Measurements from ENCODE around the gene HAVCR2.
"Not testable (repeated sequence)": the region's sequence is repeated elsewhere in the genome, so short reads cannot be mapped to it uniquely, and the experiment has no call there.

Gene HAVCR2

DNA sequence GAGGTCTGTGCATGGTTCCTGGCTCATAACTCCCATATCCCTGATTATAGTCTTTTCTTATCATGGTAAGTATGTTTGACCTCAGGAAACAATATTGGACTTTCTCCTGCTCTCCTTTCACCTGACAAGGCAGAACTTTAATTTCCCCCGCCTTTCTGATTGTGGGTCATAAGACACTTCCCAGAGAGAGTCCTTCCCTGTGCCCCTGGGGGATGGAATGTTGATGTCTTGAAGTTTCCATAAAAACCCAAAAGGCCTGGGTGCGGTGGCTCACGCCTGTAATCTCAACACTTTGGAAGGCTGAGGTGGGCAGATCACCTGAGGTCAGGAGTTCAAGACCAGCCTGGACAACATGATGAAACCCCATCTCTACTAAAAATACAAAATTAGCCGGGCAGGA, 61.8 kb downstream of the HAVCR2 start:
- CTCF ChIA-PET, result interaction anchor here (0.6 kb wide), 1 partner anchor 671 kb away, joined by 4 read pairs; no protein-coding TSS in a partner anchor
- POLR2A ChIA-PET; DNase-seq; H3K4me1 ChIP-seq (ENCODE audit: control extremely low read depth in 1 of 4, control insufficient read depth in 4 of 4, insufficient read depth in 4 of 4, low read length in 3 of 4); H3K9me3 ChIP-seq (ENCODE audit: control extremely low read depth in 1 of 5, control insufficient read depth in 4 of 5, insufficient read depth in 2 of 5, low read depth in 1 of 5, low read length in 4 of 5); H3K27me3 ChIP-seq (replicated peaks in 2 of 5; ENCODE audit: control insufficient read depth in 4 of 5, insufficient read depth in 5 of 5, low read length in 4 of 5); H3K4me3 ChIP-seq (ENCODE audit: control insufficient read depth in 1 of 7, extremely low read depth in 1 of 7, insufficient read depth in 4 of 7, low read depth in 2 of 7, low read length in 6 of 7); H3K36me3 ChIP-seq (ENCODE audit: control insufficient read depth in 4 of 4, insufficient read depth in 4 of 4, low read length in 3 of 4); H3K27ac ChIP-seq (ENCODE audit: insufficient read depth in 1 of 2, low read depth in 1 of 2, low read length in 2 of 2, poor library complexity in 1 of 2, severe bottlenecking in 2 of 2): not testable (repeated sequence)
- WGBS (ENCODE audit: insufficient coverage), result no CpG with 5 or more reads among the region's 4 CpGs

DNA sequence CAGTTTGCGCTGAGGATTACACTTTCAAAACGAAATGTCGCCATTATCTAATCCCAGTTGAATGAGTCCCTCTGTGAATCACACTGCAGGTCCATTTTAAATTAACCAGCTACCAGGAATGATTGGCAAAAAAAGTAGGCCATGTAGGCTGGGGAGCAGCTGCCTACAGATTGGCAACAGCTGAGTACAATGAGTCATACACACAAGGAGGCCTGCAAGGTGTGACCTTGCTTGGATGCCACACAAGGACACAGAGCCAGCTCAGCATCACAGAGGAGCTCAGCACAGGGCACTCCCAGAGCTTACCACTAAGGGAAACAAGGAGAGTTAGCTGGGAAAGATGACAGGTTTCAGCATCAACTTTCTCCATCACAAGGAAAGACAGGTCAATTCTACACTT, 62.8 kb downstream of the HAVCR2 start:
- no peaks in the 10 kb centered on the region for H3K9me3 ChIP-seq (ENCODE audit: control extremely low read depth in 1 of 5, control insufficient read depth in 4 of 5, insufficient read depth in 2 of 5, low read depth in 1 of 5, low read length in 4 of 5)
- ChIA-PET CTCF (no interaction called here), POLR2A (no interaction called here)

DNA sequence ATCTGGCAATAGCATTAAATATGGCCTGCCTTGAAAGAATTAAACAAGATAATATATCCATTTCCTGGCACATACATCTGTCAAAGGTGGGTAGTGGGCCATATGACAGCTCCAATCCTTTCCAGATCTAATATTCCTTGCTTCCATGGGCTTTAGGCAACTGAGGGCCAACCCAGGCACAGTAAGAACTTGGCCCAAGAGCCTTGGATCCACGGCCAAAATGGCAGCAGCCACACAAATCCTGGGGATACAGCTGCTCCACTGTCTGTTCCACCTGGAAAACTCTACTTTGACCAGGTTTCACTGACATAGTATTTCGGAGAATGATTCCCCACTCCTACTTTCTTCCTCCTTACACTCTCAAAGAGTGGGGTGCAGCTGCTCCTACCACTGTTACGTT, 63.2 kb downstream of the HAVCR2 start:
- no peak for DNase-seq
- no peaks in the 10 kb centered on the region for H3K9me3 ChIP-seq (ENCODE audit: control extremely low read depth in 1 of 5, control insufficient read depth in 4 of 5, insufficient read depth in 2 of 5, low read depth in 1 of 5, low read length in 4 of 5)
- H3K27me3 ChIP-seq (replicated peaks in 2 of 5; ENCODE audit: control insufficient read depth in 4 of 5, insufficient read depth in 5 of 5, low read length in 4 of 5), result no peaks in the 10 kb centered on the region
- H3K36me3 ChIP-seq (ENCODE audit: control insufficient read depth in 4 of 4, insufficient read depth in 4 of 4, low read length in 3 of 4), result no peaks in the 10 kb centered on the region
- no peak overlapping the region for H3K4me3 ChIP-seq (ENCODE audit: control insufficient read depth in 1 of 7, extremely low read depth in 1 of 7, insufficient read depth in 4 of 7, low read depth in 2 of 7, low read length in 6 of 7)
- ChIA-PET CTCF (no interaction called here), POLR2A (no interaction called here)
- WGBS (ENCODE audit: insufficient coverage), result 100% methylated on average over 2 of the region's 3 CpGs
- H3K4me1 ChIP-seq (ENCODE audit: control extremely low read depth in 1 of 4, control insufficient read depth in 4 of 4, insufficient read depth in 4 of 4, low read length in 3 of 4), result no peaks in the 10 kb centered on the region
- H3K27ac ChIP-seq (ENCODE audit: insufficient read depth in 1 of 2, low read depth in 1 of 2, low read length in 2 of 2, poor library complexity in 1 of 2, severe bottlenecking in 2 of 2), result no peak overlapping the region

More for the DNA sequence above, 62.8 kb downstream of the HAVCR2 start:
- Histone ChIP-seq H3K4me3 (ENCODE audit: control insufficient read depth in 1 of 7, extremely low read depth in 1 of 7, insufficient read depth in 4 of 7, low read depth in 2 of 7, low read length in 6 of 7) (no peak overlapping the region), H3K27me3 (replicated peaks in 2 of 5; ENCODE audit: control insufficient read depth in 4 of 5, insufficient read depth in 5 of 5, low read length in 4 of 5) (no peaks in the 10 kb centered on the region), H3K36me3 (ENCODE audit: control insufficient read depth in 4 of 4, insufficient read depth in 4 of 4, low read length in 3 of 4) (no peaks in the 10 kb centered on the region), H3K27ac (ENCODE audit: insufficient read depth in 1 of 2, low read depth in 1 of 2, low read length in 2 of 2, poor library complexity in 1 of 2, severe bottlenecking in 2 of 2) (no peak overlapping the region), H3K4me1 (ENCODE audit: control extremely low read depth in 1 of 4, control insufficient read depth in 4 of 4, insufficient read depth in 4 of 4, low read length in 3 of 4) (no peaks in the 10 kb centered on the region)
- WGBS (ENCODE audit: insufficient coverage), result 100% methylated on average over 3 of the region's 3 CpGs
- DNase-seq, result no peak

DNA sequence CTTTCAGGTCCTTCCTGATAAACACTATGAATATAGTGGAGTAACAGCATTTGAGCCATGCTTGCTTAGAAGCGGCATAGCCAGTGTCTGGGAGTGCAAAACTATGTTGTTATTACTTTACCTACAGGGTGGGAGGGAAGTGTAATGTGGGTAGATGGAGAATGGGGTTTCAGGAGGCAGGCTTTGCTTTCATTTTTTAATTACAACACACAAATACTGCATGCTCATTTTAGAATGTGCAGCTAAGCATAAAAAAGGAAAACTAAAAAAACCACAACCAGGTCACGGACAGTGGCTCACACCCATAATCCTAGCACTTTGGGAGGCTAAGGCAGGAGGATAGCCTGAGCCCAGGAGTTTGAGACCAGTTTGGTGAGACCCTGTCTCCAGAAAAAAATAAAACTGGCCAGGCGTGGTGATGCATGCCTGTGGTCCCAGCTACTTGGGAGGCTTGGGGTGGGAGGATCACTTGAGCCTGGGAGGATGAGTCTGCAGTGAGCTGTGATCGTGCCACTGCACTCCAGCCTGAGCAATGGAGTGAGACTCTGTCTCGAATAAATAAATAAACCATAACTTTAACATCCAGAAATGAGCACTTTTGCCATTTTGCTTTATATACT, 70.2 kb downstream of the HAVCR2 start:
- no peaks in the 10 kb centered on the region for H3K9me3 ChIP-seq (ENCODE audit: control extremely low read depth in 1 of 5, control insufficient read depth in 4 of 5, insufficient read depth in 2 of 5, low read depth in 1 of 5, low read length in 4 of 5)
- no peak overlapping the region for H3K4me3 ChIP-seq (ENCODE audit: control insufficient read depth in 1 of 7, extremely low read depth in 1 of 7, insufficient read depth in 4 of 7, low read depth in 2 of 7, low read length in 6 of 7)
- POLR2A ChIA-PET, result no interaction called here
- no peaks in the 10 kb centered on the region for H3K27me3 ChIP-seq (replicated peaks in 2 of 5; ENCODE audit: control insufficient read depth in 4 of 5, insufficient read depth in 5 of 5, low read length in 4 of 5)
- no peaks in the 10 kb centered on the region for H3K36me3 ChIP-seq (ENCODE audit: control insufficient read depth in 4 of 4, insufficient read depth in 4 of 4, low read length in 3 of 4)
- 85% methylated on average over 2 of the region's 5 CpGs for WGBS (ENCODE audit: insufficient coverage)
- H3K4me1 ChIP-seq (ENCODE audit: control extremely low read depth in 1 of 4, control insufficient read depth in 4 of 4, insufficient read depth in 4 of 4, low read length in 3 of 4), result no peaks in the 10 kb centered on the region
- no peak for DNase-seq
- CTCF ChIA-PET, result no interaction called here
- H3K27ac ChIP-seq (ENCODE audit: insufficient read depth in 1 of 2, low read depth in 1 of 2, low read length in 2 of 2, poor library complexity in 1 of 2, severe bottlenecking in 2 of 2), result no peak overlapping the region
